Keratinocyte (primary cell): Measurements from ENCODE around the gene PEX5L. TPM values are rescaled to one million over a fixed set of nuclear protein-coding genes. Genes with fewer than 3 reads are reported as not detected.
"Not testable (repeated sequence)": the region's sequence is repeated elsewhere in the genome, so short reads cannot be mapped to it uniquely, and the experiment has no call there.

Source experiments
- DNase-seq: peaks from one replicate; pipeline ENCODE4 v3.0.0-alpha.2; 2011; ENCODE audit warnings: low read depth, missing footprints, low spot score
- FAIRE-seq: peaks from 2 replicates; lab custom pipeline; 2011; peaks lifted over from hg19 to GRCh38; lab: Jason Lieb, UNC
- H2AFZ ChIP-seq: 2 replicates; pipeline ENCODE4 v1.6.0; 2012; ENCODE audit warnings: low read length, control low read depth, inconsistent platforms; ENCODE audit not compliant: control insufficient read depth
- H3K27ac ChIP-seq: 2 replicates; pipeline ENCODE4 v1.5.1; 2011; ENCODE audit warnings: low read length; ENCODE audit not compliant: control insufficient read depth, insufficient read depth
- H3K27me3 ChIP-seq: 3 replicates; pipeline ENCODE4 v1.6.0; 2011; ENCODE audit warnings: low read length; ENCODE audit not compliant: control insufficient read depth, insufficient read depth; ENCODE audit errors: extremely low read depth
- H3K36me3 ChIP-seq, 2 experiments: 2 replicates in 1 of 2; 3 replicates in 1 of 2; pipeline ENCODE4 v1.5.1; 2011; ENCODE audit warnings: low read length in 2 of 2, mild to moderate bottlenecking in 1 of 2; ENCODE audit not compliant: control insufficient read depth in 2 of 2, insufficient read depth in 2 of 2; ENCODE audit errors: extremely low read depth in 1 of 2
- H3K4me1 ChIP-seq: 3 replicates; pipeline ENCODE4 v1.5.1; 2011; ENCODE audit warnings: low read length; ENCODE audit not compliant: control insufficient read depth, insufficient read depth; ENCODE audit errors: extremely low read depth
- H3K4me2 ChIP-seq: 3 replicates; pipeline ENCODE4 v1.6.0; 2011; ENCODE audit warnings: low read depth, low read length; ENCODE audit not compliant: control insufficient read depth, insufficient read depth; ENCODE audit errors: extremely low read depth
- H3K4me3 ChIP-seq, 3 experiments: fragments of 200-600 bp in 1 of 3; sonication (generic) in 1 of 3; 2 replicates in 2 of 3; 3 replicates in 1 of 3; pipeline ENCODE4 v1.5.1; 2011 to 2016; ENCODE audit warnings: low read length in 3 of 3, mild to moderate bottlenecking in 3 of 3, control low read depth in 2 of 3, inconsistent platforms in 1 of 3, low read depth in 1 of 3, mixed read lengths in 1 of 3, mixed run types in 1 of 3, moderate library complexity in 1 of 3; ENCODE audit not compliant: control insufficient read depth in 2 of 3, insufficient read depth in 2 of 3; ENCODE audit errors: extremely low read depth in 1 of 3
- H3K79me2 ChIP-seq: 2 replicates; pipeline ENCODE4 v1.6.0; 2012; ENCODE audit warnings: low read length; ENCODE audit not compliant: control insufficient read depth, insufficient read depth
- H3K9ac ChIP-seq: 3 replicates; pipeline ENCODE4 v1.6.0; 2011; ENCODE audit warnings: low read length; ENCODE audit not compliant: control insufficient read depth, insufficient read depth; ENCODE audit errors: extremely low read depth
- H3K9me1 ChIP-seq: 3 replicates; pipeline ENCODE4 v1.6.0; 2011; ENCODE audit warnings: low read length; ENCODE audit not compliant: control insufficient read depth, insufficient read depth; ENCODE audit errors: extremely low read depth
- H3K9me3 ChIP-seq: 2 replicates; pipeline ENCODE4 v1.5.1; 2012; ENCODE audit warnings: low read depth, low read length; ENCODE audit not compliant: control insufficient read depth
- H4K20me1 ChIP-seq: 3 replicates; pipeline ENCODE4 v1.6.0; 2011; ENCODE audit warnings: low read length; ENCODE audit not compliant: control insufficient read depth, insufficient read depth; ENCODE audit errors: extremely low read depth
- CTCF ChIP-seq, 3 experiments: IDR thresholded peaks in 1 of 3; conservative IDR thresholded peaks in 1 of 3; optimal IDR thresholded peaks in 1 of 3; 2 replicates in 2 of 3; 3 replicates in 1 of 3; pipeline versions ENCODE3 to v1.5.1; 2011; ENCODE audit warnings: low read length in 3 of 3, mild to moderate bottlenecking in 3 of 3, moderate library complexity in 2 of 3, control low read depth in 1 of 3, inconsistent platforms in 1 of 3; ENCODE audit not compliant: insufficient read depth in 2 of 3; ENCODE audit errors: extremely low read depth in 1 of 3
- EZH2 ChIP-seq: IDR thresholded peaks from one replicate; pipeline ENCODE4 v1.6.1; 2012; ENCODE audit warnings: inconsistent platforms, mild to moderate bottlenecking, low read length, moderate library complexity
- dilution Hi-C: fragments of 300-500 bp; cut with MboI; formaldehyde crosslinking; loops from one replicate; pipeline ENCODE4 v1.7.0; 2020; ENCODE audit warnings: low sequenced_read_pairs; ENCODE audit not compliant: extremely low pct_ligation_motif_present
- polyA plus RNA-seq, 5 experiments: library from polyadenylated mRNA; depleted of rRNA in 3 of 5; stranded (reverse) in 3 of 5; stranded (forward) in 1 of 5; unstranded in 1 of 5; fragments of >200 nt; gene quantifications; 1 replicate in 1 of 5; 2 replicates in 3 of 5; 3 replicates in 1 of 5; pipeline versions ENCODE4 v1.2.1 to v1.2.3, GENCODE V29; 2011 to 2012; ENCODE audit warnings: missing spikeins in 2 of 5, low read depth in 1 of 5, low replicate concordance in 1 of 5

The PEX5L gene
- polyA plus RNA-seq, 1 donor (not counting 4 experiments of a cell fraction or from before 2014, with no cell fraction given) = 0.92 TPM

- Histone ChIP-seq H2AFZ (no peak overlapping the region), H3K9ac (no peak overlapping the region), H3K79me2 (no peaks in the 10 kb centered on the region), H4K20me1 (no peaks in the 10 kb centered on the region), H3K4me2 (no peak overlapping the region), H3K36me3 (no peaks in the 10 kb centered on the region), H3K9me3 (no peaks in the 10 kb centered on the region), H3K27me3 (no peaks in the 10 kb centered on the region), H3K9me1 (no peaks in the 10 kb centered on the region), H3K27ac (no peak overlapping the region), H3K4me3 (no peak overlapping the region), H3K4me1 (no peaks in the 10 kb centered on the region)
- DNase-seq (no peak), FAIRE-seq (no peak)
- TF ChIP-seq EZH2 = no peak
- dilution Hi-C loops = no loop called here
Observed at GRCh38 chr3:180062771-180063170, 26.0 kb upstream of the PEX5L start.

DNA sequence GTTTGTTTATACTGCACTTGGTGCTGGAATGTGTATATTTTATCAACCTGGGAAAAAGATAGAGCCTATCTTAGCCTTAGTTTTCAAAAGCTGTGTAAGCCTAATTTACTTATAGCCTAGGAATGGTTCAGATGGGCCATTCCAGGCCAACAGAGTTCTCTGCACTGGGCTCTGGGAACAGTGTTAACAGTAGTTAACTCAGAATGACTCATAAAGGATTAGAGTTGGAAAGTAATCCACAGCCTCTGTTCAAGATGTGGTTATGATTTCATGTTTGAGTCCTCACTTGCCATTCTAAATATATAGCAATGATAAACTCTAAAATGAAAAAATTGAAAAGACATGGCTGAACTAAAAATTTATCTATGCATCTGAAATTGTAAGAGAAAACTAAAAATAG, 22.6 kb upstream of the PEX5L start:
- H3K9ac ChIP-seq = no peak overlapping the region
- H2AFZ ChIP-seq = no peak overlapping the region
- no peaks in the 10 kb centered on the region for H3K9me3 ChIP-seq
- no peak overlapping the region for H3K27ac ChIP-seq
- no peaks in the 10 kb centered on the region for H3K9me1 ChIP-seq
- FAIRE-seq = no peak
- H3K79me2 ChIP-seq = no peaks in the 10 kb centered on the region
- DNase-seq = no peak
- no peak overlapping the region for H3K4me2 ChIP-seq
- no peaks in the 10 kb centered on the region for H3K27me3 ChIP-seq
- H4K20me1 ChIP-seq = no peaks in the 10 kb centered on the region
- no peaks in the 10 kb centered on the region for H3K4me1 ChIP-seq
- TF ChIP-seq EZH2 = no peak
- TF ChIP-seq CTCF (optimal IDR thresholded peaks at IDR 0.05 in 1 of 3, IDR thresholded peaks at IDR 0.05 in 1 of 3, conservative IDR thresholded peaks at IDR 0.05 in 1 of 3; ENCODE audit: extremely low read depth in 1 of 3, insufficient read depth in 2 of 3, low read length in 3 of 3) = no peak
- no peaks in the 10 kb centered on the region for H3K36me3 ChIP-seq
- dilution Hi-C loops = no loop called here
- H3K4me3 ChIP-seq = no peak overlapping the region

DNA sequence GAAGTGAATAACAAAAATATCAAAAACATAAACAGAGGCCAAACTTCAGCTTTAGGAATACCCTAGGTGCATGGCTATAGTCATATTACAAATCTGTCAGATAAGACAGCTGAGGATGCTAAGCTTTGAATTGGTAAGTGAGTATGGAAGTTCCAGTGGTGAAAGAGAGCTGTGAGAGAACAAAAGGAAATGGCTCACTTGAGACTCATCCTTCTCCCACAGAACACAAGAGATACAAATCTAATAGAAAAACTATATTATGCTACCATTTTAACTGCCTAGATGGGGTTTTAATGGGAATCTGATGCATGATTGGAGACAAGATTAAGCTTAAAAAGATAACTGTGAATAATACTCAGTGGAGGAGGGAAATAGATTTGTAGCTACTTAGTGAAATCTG, 21.5 kb upstream of the PEX5L start:
- Histone ChIP-seq H3K79me2 (no peaks in the 10 kb centered on the region), H3K27me3 (no peaks in the 10 kb centered on the region), H3K4me3 (no peak overlapping the region), H3K9me3 (no peaks in the 10 kb centered on the region), H3K9me1 (no peaks in the 10 kb centered on the region), H3K4me1 (no peaks in the 10 kb centered on the region), H3K36me3 (no peaks in the 10 kb centered on the region), H3K4me2 (no peak overlapping the region), H3K27ac (no peak overlapping the region), H2AFZ (no peak overlapping the region), H3K9ac (no peak overlapping the region), H4K20me1 (no peaks in the 10 kb centered on the region)
- FAIRE-seq = no peak
- dilution Hi-C loops = no loop called here
- no peak for TF ChIP-seq EZH2
- TF ChIP-seq CTCF (optimal IDR thresholded peaks at IDR 0.05 in 1 of 3, IDR thresholded peaks at IDR 0.05 in 1 of 3, conservative IDR thresholded peaks at IDR 0.05 in 1 of 3; ENCODE audit: extremely low read depth in 1 of 3, insufficient read depth in 2 of 3, low read length in 3 of 3) = no peak
- no peak for DNase-seq

DNA sequence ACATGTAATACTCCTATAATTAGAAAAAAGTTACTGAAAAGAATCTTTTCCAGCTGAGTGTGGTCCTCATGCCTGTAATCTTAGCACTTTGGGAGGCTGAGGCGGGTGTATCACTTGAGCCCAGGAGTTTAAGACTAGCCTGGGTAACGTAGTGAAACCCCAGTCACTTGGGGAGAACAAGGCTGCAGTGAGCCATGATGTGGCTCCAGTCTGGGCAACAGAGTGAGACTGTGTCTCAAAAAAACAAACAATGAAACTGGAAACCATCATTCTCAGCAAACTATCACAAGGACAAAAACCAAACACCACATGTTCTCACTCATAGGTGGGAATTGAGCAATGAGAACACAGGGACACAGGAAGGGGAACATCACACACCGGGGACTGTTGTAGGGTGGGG, 18.9 kb upstream of the PEX5L start:
- H3K4me2 ChIP-seq, DNase-seq, H4K20me1 ChIP-seq, H3K9me1 ChIP-seq, H3K9me3 ChIP-seq, dilution Hi-C loops, H3K27me3 ChIP-seq, FAIRE-seq, H3K27ac ChIP-seq, H2AFZ ChIP-seq, H3K79me2 ChIP-seq, H3K4me1 ChIP-seq, H3K9ac ChIP-seq, H3K4me3 ChIP-seq, H3K36me3 ChIP-seq: not testable (repeated sequence)
